Midbrain (tissue), 1 donor: Measurements from ENCODE around the gene ITPK1.
"Not testable (repeated sequence)": the region's sequence is repeated elsewhere in the genome, so short reads cannot be mapped to it uniquely, and the experiment has no call there.

Experiments used
- DNase-seq: peaks from one replicate; lab custom pipeline; 2025; lab: John Stamatoyannopoulos, UW

Gene ITPK1

GRCh38 chr14:93115821-93116675 lies at the start of gene ITPK1:
ITPK1 (minus strand) TSS chr14:93115925; CDS start chr14:93115163, 762 bp downstream.
- DNase-seq = peak; percentile 56

GRCh38 chr14:93163564-93163963 lies 47.8 kb upstream of the ITPK1 start:
- no peak for DNase-seq

GRCh38 chr14:93161411-93161940 lies 45.8 kb upstream of the ITPK1 start:
- DNase-seq = no peak

- no peak for DNase-seq
These were observed 44.7 kb upstream of the ITPK1 start for GRCh38 chr14:93160353-93160801.

GRCh38 chr14:93159625-93160352 lies 44.1 kb upstream of the ITPK1 start:
- not testable (repeated sequence) for DNase-seq

- DNase-seq = not testable (repeated sequence)
These were observed 42.6 kb upstream of the ITPK1 start for GRCh38 chr14:93158349-93158748.

- DNase-seq = no peak
These were observed 41.1 kb upstream of the ITPK1 start for GRCh38 chr14:93156693-93157369.

GRCh38 chr14:93155667-93156066 lies 39.9 kb upstream of the ITPK1 start:
- DNase-seq = no peak

GRCh38 chr14:93153121-93153520 lies 37.4 kb upstream of the ITPK1 start:
- no peak for DNase-seq

- no peak for DNase-seq
These were observed 34.8 kb upstream of the ITPK1 start for GRCh38 chr14:93150227-93151208.

GRCh38 chr14:93148979-93149378 lies 33.3 kb upstream of the ITPK1 start:
- DNase-seq = no peak

- no peak for DNase-seq
These were observed 30.4 kb upstream of the ITPK1 start for GRCh38 chr14:93146119-93146518.

GRCh38 chr14:93142854-93143652 lies 27.3 kb upstream of the ITPK1 start:
- no peak for DNase-seq

- DNase-seq = no peak
These were observed 22.1 kb upstream of the ITPK1 start for GRCh38 chr14:93137864-93138263.

GRCh38 chr14:93136508-93136907 lies 20.8 kb upstream of the ITPK1 start:
- not testable (repeated sequence) for DNase-seq

GRCh38 chr14:93136009-93136408 lies 20.3 kb upstream of the ITPK1 start:
- no peak for DNase-seq

- DNase-seq = no peak
These were observed 19.7 kb upstream of the ITPK1 start for GRCh38 chr14:93135399-93135798.

- no peak for DNase-seq
These were observed 17.7 kb upstream of the ITPK1 start for GRCh38 chr14:93133464-93133863.

GRCh38 chr14:93132472-93133065 lies 16.8 kb upstream of the ITPK1 start:
- DNase-seq = peak; percentile 37
